Lower lobe of right lung (tissue), 2 donors: Measurements from ENCODE around the gene COQ9. TPM values are rescaled to one million over a fixed set of nuclear protein-coding genes. Genes with fewer than 3 reads are reported as not detected.

Experiments
- ATAC-seq, 2 donors: fragments of 200-7000 bp; cut with Tn5 transposase; one replicate each; pipeline ENCODE4 v1.9.1; 2020 to 2022; ENCODE audit warnings: mild to moderate bottlenecking in 2 of 2, moderate library complexity in 2 of 2
- DNase-seq: peaks from one replicate; pipeline ENCODE4 v3.0.0-alpha.2; 2020
- H3K27ac ChIP-seq: fragments of 200-600 bp; one replicate; pipeline ENCODE4 v1.8.0; 2022
- H3K27me3 ChIP-seq: fragments of 200-600 bp; one replicate; pipeline ENCODE4 v1.8.0; 2022; ENCODE audit warnings: low read depth
- H3K36me3 ChIP-seq: fragments of 200-600 bp; one replicate; pipeline ENCODE4 v1.8.0; 2022; ENCODE audit warnings: mild to moderate bottlenecking
- H3K4me1 ChIP-seq: fragments of 200-600 bp; one replicate; pipeline ENCODE4 v1.8.0; 2022
- H3K4me3 ChIP-seq: fragments of 200-600 bp; one replicate; pipeline ENCODE4 v1.8.0; 2022; ENCODE audit warnings: mild to moderate bottlenecking
- H3K9me3 ChIP-seq: fragments of 200-600 bp; one replicate; pipeline ENCODE4 v1.8.0; 2022
- intact Hi-C: fragments of 100-400 bp; cut with DNase I; formaldehyde crosslinking; loops from one replicate; pipeline ENCODE4 v1.11.0; 2022
- total RNA-seq: library from RNA; stranded (reverse); fragmentation: NEBNext Ultra II Directional; extraction: Animal tissue kit (Norgen Biotek cat#: 25700); gene quantifications from one replicate; pipeline ENCODE4 v1.2.1, GENCODE V29; 2021
- TF ChIP-seq, protein P1 (sequence below): fragments of 200-600 bp; IDR thresholded peaks from one replicate; pipeline ENCODE4 v1.8.0; 2022; ENCODE audit warnings: antibody characterized with exemption, mild to moderate bottlenecking
- donor health status: DM: no; HTN: yes; CAD: no; lungs with severe emphysema.

Gene COQ9
- total RNA-seq, 1 donor from 2014 or later: 37.2 TPM

DNA sequence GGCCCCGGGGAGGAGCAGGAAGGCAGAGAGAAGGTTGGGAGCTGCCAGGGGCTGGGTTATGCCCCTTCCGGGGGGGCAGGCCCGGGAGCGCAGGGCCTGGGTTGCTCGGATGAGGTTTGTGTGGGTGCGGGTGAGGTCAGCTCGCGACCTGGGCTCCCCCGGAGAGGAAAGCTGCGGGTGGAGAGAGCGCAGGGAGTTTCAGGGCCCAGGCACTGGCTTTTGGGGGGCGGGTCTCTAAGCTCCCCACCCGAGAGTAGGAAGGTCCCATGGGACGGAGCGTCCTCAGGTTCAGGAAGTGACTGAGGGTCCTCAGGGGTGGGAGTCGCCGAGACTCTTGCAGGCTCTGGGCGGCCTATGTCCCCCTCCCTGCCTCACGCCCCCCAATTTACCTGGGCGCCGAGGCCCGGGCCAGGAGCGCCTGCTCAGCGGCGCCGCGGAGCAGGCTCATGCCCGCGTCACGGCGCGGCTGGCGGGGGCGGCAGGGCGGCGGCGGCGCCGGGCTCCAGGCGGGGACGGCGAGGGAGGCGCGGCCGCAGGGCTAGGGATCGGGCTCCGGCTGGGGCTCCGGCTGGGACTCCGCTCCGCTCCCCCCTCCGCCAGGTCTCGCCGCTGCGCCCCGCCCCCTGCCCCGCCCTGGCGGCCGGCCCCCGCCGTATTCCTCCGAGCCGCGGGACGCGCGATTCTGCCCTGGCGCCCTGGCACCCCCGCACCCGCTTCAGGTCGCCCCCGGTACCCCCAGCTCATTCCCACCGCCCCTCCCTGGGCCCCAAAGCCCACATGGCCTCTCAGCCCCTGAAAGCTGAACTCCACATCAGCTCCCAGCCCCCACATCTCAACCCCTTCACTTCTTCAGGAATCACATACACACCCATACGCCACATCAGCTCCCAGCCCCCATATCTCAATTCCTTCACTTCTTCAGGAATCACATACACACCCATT, 38.9 kb downstream of the COQ9 start, which contains the start of gene DOK4:
Gene DOK4 (minus strand): TSS at position 578 of the 942 bp plus-strand sequence. CDS start 6,986 bp downstream, outside the sequence.
- Histone ChIP-seq H3K27me3 (no peaks in the 10 kb centered on the region), H3K4me1 (peaks cover 29% of the 10 kb centered on the region), H3K36me3 (no peaks in the 10 kb centered on the region), H3K27ac (peak within 1 kb of the TSS; percentile 78), H3K9me3 (no peaks in the 10 kb centered on the region), H3K4me3 (peak within 1 kb of the TSS; percentile 86)
- peak; percentile 95 for ATAC-seq
- intact Hi-C loops: no loop called here
- TF ChIP-seq, protein P1, sequence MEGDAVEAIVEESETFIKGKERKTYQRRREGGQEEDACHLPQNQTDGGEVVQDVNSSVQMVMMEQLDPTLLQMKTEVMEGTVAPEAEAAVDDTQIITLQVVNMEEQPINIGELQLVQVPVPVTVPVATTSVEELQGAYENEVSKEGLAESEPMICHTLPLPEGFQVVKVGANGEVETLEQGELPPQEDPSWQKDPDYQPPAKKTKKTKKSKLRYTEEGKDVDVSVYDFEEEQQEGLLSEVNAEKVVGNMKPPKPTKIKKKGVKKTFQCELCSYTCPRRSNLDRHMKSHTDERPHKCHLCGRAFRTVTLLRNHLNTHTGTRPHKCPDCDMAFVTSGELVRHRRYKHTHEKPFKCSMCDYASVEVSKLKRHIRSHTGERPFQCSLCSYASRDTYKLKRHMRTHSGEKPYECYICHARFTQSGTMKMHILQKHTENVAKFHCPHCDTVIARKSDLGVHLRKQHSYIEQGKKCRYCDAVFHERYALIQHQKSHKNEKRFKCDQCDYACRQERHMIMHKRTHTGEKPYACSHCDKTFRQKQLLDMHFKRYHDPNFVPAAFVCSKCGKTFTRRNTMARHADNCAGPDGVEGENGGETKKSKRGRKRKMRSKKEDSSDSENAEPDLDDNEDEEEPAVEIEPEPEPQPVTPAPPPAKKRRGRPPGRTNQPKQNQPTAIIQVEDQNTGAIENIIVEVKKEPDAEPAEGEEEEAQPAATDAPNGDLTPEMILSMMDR: no peak
- DNase-seq: peak; percentile 88

DNA sequence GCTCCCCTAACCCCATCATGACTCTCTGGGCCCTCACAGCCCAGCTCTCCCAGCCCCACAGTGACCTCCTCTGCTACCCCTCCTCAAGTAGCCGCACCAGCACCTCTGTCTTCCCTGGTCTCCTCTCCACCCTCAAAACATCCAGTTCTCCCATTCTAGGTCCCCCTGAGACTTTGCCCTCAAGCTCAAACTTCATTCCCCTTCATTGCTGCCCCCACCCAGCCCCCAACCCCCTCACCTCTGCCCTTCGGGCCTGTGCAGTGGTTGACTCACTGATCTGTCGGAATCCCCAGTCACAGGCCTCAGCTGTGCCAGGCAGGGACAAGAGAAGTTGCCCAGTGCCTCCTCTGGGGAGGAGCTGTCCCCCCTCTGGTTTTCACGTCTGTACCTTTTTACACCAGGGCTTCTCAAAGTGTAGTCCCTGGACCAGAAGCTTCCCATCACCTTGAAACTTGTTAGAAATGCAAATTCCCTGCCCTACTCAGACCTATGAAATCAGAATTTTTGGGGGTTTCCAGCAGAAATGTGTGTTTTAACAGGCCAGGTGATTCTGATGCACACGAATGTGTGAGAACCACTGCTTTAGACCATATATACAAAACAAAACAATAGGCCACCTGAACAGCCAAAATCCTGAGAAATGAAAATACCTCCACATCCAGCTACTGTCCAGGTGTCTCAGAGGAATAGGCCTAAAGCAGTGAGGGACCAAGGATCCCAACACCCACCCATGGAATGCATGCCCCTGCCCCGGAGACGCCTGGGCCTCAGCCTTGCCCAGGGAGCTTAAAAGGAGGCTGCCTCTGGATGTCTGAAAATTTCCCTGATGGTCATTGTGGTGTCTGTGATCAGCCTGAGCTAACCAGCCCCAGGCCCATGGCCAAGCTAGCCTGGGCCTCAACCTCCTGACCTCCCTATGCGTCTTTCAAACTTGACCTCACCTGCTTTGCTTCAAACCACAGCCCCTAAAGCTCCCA, 39.9 kb downstream of the COQ9 start:
- Histone ChIP-seq H3K9me3 (no peaks in the 10 kb centered on the region), H3K4me1 (peaks cover 29% of the 10 kb centered on the region), H3K4me3 (peak overlapping the region; percentile 86), H3K36me3 (no peaks in the 10 kb centered on the region), H3K27me3 (no peaks in the 10 kb centered on the region), H3K27ac (no peak overlapping the region)
- intact Hi-C loops: no loop called here
- ATAC-seq: no peak
- no peak for DNase-seq
- TF ChIP-seq, protein P1: no peak

DNA sequence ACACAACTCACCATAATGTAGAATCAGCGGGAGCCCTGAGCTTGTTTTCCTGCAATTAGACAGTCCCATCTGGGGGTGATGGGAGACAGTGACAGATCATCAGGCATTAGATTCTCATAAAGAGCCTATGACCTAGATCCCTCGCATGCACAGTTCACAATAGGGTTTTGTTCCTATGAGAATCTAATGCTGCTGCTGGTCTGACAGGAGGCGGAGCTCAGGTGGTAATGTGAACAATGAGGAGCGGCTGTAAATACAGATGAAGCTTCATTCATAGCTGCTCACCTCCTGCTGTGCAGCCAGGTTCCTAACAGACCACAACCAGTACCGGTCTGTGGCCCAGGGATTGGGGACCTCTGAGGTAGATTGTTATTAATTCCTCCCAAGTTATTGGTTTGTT, 42.0 kb downstream of the COQ9 start:
- intact Hi-C loops: no loop called here
- no peak for DNase-seq

DNA sequence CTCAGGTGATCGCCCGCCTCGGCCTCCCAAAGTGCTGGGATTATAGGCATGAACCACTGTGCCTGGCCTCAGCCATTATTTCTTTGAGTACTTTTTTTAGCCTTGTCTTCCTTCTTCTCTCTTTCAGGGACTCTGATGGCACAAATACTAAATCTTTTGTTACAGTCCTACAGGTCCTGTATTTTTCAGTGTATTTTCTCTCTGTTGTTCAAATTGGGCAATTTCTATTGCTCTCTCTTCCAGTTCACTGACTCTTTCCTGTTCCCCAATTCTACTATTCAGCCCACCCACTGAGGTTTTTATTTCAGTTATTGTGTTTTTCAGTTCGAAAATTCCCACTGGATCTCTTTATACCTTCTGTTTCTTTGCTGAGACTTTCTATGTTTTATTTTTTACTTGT, 46.5 kb downstream of the COQ9 start:
- TF ChIP-seq, protein P1: no peak
- Histone ChIP-seq H3K36me3 (no peaks in the 10 kb centered on the region), H3K9me3 (no peaks in the 10 kb centered on the region), H3K27me3 (no peaks in the 10 kb centered on the region), H3K4me3 (no peak overlapping the region), H3K4me1 (no peaks in the 10 kb centered on the region), H3K27ac (no peak overlapping the region)
- ATAC-seq (no peak), DNase-seq (no peak)
- intact Hi-C loops: no loop called here

More for the DNA sequence above, 42.0 kb downstream of the COQ9 start:
- H3K27ac ChIP-seq: no peak overlapping the region
- H3K4me3 ChIP-seq: no peak overlapping the region
- TF ChIP-seq, protein P1: no peak
- no peak for ATAC-seq
- no peaks in the 10 kb centered on the region for H3K27me3 ChIP-seq
- H3K36me3 ChIP-seq: no peaks in the 10 kb centered on the region
- no peaks in the 10 kb centered on the region for H3K9me3 ChIP-seq
- H3K4me1 ChIP-seq: peaks cover 22% of the 10 kb centered on the region

DNA sequence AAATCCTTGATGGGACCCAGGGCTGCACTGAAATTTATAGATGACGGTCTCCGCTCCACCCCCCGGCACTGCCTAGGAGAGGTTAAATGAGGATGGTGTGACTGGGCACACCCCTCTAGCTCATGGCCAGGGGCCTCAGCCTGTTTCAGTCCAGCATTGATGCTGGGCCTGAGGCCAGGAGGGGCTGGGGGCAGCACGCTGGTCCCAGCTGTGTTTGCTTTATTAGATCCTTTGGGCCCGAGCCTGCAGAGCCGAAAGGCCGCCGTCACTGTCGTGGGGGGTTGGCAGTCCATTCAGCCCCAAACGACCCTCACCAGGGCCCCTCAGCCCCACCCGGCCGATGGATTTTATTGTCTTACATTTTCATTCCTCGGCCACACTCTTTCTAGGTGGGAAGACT, 49.8 kb downstream of the COQ9 start:
- intact Hi-C loops: no loop called here

More for the DNA sequence above, 49.8 kb downstream of the COQ9 start:
- TF ChIP-seq, protein P1: no peak
- Histone ChIP-seq H3K4me1 (peaks cover 8% of the 10 kb centered on the region), H3K27ac (no peak overlapping the region), H3K4me3 (no peak overlapping the region), H3K36me3 (no peaks in the 10 kb centered on the region), H3K9me3 (no peaks in the 10 kb centered on the region), H3K27me3 (no peaks in the 10 kb centered on the region)
- peak; percentile 4 for DNase-seq
- no peak for ATAC-seq
